KOPT-K1 (cell line): ENCODE data around the gene MEF2C.
"Not testable (repeated sequence)": the region's sequence is repeated elsewhere in the genome, so short reads cannot be mapped to it uniquely, and the experiment has no call there.

Experiments used
- H3K27ac ChIP-seq: fragments of 200-600 bp; sonication (generic); 2 replicates; pipeline ENCODE4 v1.5.1; 2016; ENCODE audit warnings: antibody characterized with exemption, mild to moderate bottlenecking, low read depth, low read length; ENCODE audit not compliant: poor library complexity, severe bottlenecking
- H3K36me3 ChIP-seq: fragments of 200-600 bp; sonication (generic); 2 replicates; pipeline ENCODE4 v1.5.1; 2017; ENCODE audit warnings: antibody characterized with exemption, mild to moderate bottlenecking, low read length, moderate library complexity; ENCODE audit not compliant: insufficient read depth
- H3K9me3 ChIP-seq: fragments of 200-600 bp; sonication (generic); 2 replicates; pipeline ENCODE4 v1.5.1; 2017; ENCODE audit warnings: antibody characterized with exemption, low read length, mild to moderate bottlenecking; ENCODE audit not compliant: insufficient read depth, poor library complexity, severe bottlenecking

MEF2C gene

DNA sequence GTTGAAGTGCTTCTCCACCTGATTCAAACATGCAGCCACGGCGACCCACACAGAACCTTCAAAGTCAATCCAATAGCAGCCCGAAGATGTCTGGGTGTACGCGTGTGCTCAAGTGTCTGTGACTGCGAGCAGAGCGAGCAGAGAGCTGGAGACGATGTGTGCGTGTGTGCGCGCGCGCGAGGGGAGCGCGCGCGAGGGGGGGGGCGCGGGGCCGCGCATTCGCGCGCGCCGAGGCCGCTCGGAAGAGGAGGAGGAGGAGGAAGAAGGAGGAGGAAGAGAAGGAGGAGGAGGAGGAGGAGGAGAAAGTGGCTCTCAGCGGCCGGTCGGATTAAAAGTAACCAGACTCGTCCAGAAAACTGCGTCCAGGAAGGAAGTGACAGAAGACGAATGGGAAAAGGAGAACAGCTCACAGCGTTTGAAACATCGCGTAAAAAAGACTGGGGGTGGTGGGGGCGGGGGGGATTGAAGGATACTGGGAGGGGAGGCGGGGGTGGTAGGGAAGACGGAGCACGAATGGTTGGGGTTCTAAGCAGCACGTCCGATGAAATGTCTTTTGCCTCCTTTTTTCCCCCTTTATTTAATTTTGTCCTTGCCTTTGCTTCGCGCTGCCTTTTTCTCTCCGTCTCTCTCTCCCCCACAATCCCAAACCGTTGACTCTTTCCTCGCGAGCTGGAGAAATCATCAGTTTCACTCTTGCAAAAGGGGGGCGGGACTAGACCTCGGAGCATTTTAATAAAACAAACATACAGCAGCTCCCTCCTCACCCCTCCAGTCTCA, at the start of gene MEF2C:
Gene MEF2C, minus strand, starts transcription at position 126 of the 777 bp plus-strand sequence. CDS start 59,396 bp downstream, outside the sequence.
- H3K36me3 ChIP-seq, result no peaks in the 10 kb centered on the region
- no peaks in the 10 kb centered on the region for H3K9me3 ChIP-seq
- H3K27ac ChIP-seq, result no peak within 1 kb of the TSS

- H3K36me3 ChIP-seq, result no peaks in the 10 kb centered on the region
- H3K27ac ChIP-seq, result no peak overlapping the region
Measured at GRCh38 chr5:88932541-88932940, 49.6 kb upstream of the MEF2C start.

DNA sequence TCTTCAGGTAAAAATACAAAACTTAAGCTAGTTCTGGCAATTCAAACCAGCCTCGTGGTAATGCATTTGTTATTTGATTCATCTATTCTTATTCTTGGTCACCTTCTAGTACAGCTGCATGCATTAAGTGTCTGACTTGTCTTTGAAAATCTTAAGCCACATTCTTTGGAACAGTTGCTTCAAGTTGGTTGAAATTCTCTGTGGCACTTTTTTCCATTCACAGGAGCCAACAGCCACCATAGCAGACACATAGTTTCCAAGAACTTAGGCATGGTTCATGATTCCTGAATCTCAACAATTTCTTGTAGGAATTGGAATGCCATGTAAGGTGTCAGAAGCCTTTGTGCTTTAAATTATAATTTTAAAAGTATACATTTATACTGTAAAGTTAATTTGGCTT, 47.4 kb upstream of the MEF2C start:
- Histone ChIP-seq H3K27ac (no peak overlapping the region), H3K9me3 (no peaks in the 10 kb centered on the region), H3K36me3 (no peaks in the 10 kb centered on the region)

More at GRCh38 chr5:88932541-88932940, 49.6 kb upstream of the MEF2C start:
- no peaks in the 10 kb centered on the region for H3K9me3 ChIP-seq

GRCh38 chr5:88929385-88929784, 46.4 kb upstream of the MEF2C start:
- no peak overlapping the region for H3K27ac ChIP-seq
- H3K36me3 ChIP-seq, result no peaks in the 10 kb centered on the region
- no peaks in the 10 kb centered on the region for H3K9me3 ChIP-seq

DNA sequence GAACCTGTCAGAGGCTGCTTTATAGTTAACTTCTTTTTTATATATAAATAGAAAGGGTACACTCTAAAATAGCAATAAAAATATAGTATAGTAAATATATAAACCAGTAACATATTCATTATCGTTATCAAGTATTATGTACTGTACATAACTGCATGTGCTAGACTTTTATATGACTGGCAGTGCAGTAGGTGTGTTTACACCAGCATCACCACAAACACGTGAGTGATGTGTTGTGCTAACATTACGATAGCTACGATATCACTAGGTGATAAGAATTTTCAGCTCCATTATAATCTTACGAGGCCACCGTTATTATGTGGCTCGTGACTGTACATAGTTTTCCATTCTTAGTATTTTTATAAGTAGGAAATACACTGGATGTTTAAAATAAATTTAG, 43.8 kb upstream of the MEF2C start:
- no peaks in the 10 kb centered on the region for H3K9me3 ChIP-seq
- no peaks in the 10 kb centered on the region for H3K36me3 ChIP-seq
- no peak overlapping the region for H3K27ac ChIP-seq

- Histone ChIP-seq H3K36me3 (no peaks in the 10 kb centered on the region), H3K9me3 (no peaks in the 10 kb centered on the region), H3K27ac (no peak overlapping the region)
Measured at GRCh38 chr5:88925692-88926490, 42.9 kb upstream of the MEF2C start.

GRCh38 chr5:88924330-88924657, 41.3 kb upstream of the MEF2C start:
- Histone ChIP-seq H3K36me3 (no peaks in the 10 kb centered on the region), H3K9me3 (no peaks in the 10 kb centered on the region)

DNA sequence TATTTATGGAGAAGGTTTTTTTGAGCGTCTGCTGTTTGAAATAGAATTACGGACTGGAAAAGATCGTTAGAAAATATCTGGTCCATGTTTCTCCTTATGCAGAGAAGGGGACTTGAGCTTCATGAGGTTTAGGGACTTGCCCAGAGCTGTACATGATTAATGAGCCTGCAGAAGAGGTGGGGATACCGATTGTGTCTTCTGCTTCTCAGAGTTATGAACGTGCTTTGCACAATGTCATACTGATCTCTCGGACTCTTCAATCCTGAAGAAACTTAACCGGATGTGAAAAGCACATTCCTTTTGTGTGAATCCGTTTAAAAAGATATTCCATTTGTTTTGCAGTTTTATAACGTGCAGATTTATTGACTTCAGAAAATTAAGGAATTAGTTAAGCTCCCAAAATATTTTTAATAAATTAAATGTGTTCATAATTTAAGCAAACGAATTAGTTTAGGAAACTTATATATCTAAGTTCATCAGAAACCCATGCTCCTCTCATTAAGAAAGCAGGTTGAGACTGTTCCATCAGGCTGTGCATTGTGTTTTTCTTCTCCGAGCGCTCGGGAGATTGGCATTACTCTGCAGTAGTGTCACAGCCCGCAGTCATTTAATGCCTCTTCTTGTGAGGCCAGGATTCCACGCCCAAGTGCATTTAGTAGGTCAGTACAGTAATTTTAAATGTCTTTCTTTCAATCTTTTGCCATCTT, 40.8 kb upstream of the MEF2C start:
- Histone ChIP-seq H3K36me3 (no peaks in the 10 kb centered on the region), H3K27ac (no peak overlapping the region), H3K9me3 (no peaks in the 10 kb centered on the region)

More at GRCh38 chr5:88924330-88924657, 41.3 kb upstream of the MEF2C start:
- H3K27ac ChIP-seq, result no peak overlapping the region

- not testable (repeated sequence) for H3K36me3 ChIP-seq, H3K27ac ChIP-seq, H3K9me3 ChIP-seq
Measured at GRCh38 chr5:88912743-88913142, 29.8 kb upstream of the MEF2C start.

DNA sequence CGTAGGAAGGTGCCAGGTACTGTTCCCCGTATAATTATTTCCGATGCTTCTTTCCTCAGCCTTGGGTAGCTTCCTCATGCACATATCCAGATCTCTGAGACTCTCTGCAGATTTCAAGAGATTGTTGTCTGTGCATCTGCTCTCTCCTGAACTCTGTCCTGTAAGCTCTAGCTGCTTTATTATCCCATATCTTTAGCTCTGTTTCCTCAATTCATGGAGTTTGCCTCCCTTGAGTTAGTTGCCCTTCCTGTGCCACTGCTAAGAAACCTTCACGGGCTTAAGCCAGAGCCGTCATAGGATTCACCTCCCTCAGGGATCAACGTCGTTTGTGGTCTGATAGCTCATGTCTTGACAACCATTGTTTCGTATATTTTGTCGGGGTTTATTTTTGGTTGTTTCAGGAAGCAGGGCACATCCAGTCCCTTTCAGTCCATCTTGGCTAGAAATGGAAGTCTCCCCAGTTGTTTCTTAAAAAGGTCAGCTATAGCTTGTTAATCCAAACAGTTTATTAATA, 28.1 kb upstream of the MEF2C start:
- not testable (repeated sequence) for H3K36me3 ChIP-seq, H3K27ac ChIP-seq, H3K9me3 ChIP-seq

- not testable (repeated sequence) for H3K36me3 ChIP-seq, H3K27ac ChIP-seq, H3K9me3 ChIP-seq
Measured at GRCh38 chr5:88904478-88904877, 21.5 kb upstream of the MEF2C start.

- H3K27ac ChIP-seq, H3K36me3 ChIP-seq, H3K9me3 ChIP-seq: not testable (repeated sequence)
Measured at GRCh38 chr5:88903966-88904365, 21.0 kb upstream of the MEF2C start.

DNA sequence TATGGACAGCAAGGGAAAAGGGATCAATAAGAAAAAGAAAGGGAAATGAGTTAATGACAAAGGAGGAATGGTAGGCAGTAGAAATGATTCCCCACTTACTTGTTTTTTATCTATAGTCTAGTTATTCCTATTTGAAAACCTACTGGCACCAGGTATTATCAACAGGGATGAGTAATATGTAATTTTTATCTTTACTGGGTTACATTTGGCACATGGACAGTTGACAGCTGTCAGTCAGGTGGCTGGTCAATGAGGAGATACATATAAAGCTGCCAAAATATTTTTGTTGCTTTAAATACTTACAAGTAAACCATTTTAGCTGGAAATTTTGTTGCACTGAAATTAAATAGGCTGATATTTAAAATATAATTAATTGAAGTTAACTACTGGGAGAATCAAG, 18.1 kb upstream of the MEF2C start:
- H3K9me3 ChIP-seq, H3K27ac ChIP-seq, H3K36me3 ChIP-seq: not testable (repeated sequence)

- H3K36me3 ChIP-seq, result no peaks in the 10 kb centered on the region
- H3K9me3 ChIP-seq, result no peaks in the 10 kb centered on the region
- H3K27ac ChIP-seq, result no peak overlapping the region
Measured at GRCh38 chr5:88899096-88899737, 16.2 kb upstream of the MEF2C start.

DNA sequence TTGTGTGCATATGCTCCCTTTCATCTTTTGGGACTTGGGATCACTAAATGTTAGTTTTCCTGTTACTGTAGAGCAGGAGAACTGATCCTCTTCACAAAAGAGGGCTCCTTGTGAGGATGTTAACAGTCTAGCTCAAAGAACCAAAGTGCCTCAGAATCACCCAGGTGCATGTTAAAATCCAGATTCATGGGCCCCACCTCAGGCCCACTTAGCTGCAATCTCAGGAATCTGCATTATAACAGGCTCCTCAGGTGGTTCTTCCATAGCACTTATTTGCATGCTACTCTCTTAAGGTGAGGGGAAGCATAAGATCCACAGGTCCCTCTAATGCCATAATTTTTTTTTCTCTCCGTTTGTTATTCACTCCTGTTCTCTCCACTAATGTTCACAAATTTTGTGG, 14.8 kb upstream of the MEF2C start:
- no peaks in the 10 kb centered on the region for H3K9me3 ChIP-seq
- H3K27ac ChIP-seq, result no peak overlapping the region

More for the DNA sequence above, 14.8 kb upstream of the MEF2C start:
- H3K36me3 ChIP-seq, result no peaks in the 10 kb centered on the region
